HG02973 (cell line): Measurements from ENCODE around the gene RTN4.

Experiments used
- ATAC-seq: cut with Tn5 transposase; IDR thresholded peaks from one replicate; pipeline ENCODE4 v1.9.1; 2021; ENCODE audit warnings: moderate library complexity; ENCODE audit not compliant: unreplicated experiment

The RTN4 gene

GRCh38 chr2:54955358-54956110, 94.7 kb downstream of the RTN4 start:
- ATAC-seq = no peak

GRCh38 chr2:54954705-54955357, 95.4 kb downstream of the RTN4 start:
- ATAC-seq = no peak

GRCh38 chr2:54954158-54954557, 96.1 kb downstream of the RTN4 start:
- ATAC-seq = no peak

- ATAC-seq = no peak
These were observed 97.2 kb downstream of the RTN4 start for GRCh38 chr2:54952978-54953456.

DNA sequence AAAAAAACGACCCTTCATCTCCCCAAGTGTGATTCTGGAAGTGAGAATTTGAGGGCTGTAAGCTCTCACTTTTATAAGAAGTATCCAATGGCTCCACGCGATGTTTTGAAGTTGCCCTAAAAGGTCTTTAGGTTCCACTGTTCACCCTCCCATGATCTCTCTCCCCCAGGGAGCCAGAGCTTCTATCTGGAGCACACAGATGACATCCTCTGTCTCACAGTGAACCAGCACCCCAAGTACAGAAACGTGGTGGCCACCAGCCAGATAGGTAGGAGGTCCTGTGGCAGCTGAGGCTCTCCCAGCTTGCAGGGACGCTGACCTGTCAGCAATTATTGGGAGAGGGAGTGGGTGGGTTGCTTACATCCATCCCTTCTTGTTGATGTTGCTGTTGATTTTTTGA, 97.8 kb downstream of the RTN4 start:
- ATAC-seq = no peak

DNA sequence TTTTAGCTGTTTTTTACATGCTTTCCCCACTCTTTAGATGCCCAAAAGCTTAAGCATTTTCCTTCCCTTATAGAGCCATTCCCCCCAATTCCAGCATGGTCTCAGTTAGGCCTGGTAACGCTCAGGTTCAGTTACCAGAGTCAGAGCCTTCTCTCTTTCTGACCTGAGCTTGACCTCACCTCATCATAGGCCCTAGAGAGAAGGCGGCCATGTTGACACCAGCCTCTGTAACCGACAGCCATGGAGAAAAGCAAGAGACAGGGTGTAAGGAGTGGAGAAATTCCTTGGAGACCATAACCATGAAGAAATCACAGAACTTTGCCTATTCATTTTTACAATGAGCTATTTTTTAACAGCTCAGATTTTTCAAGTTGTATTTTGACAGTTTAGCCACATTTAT, 99.4 kb downstream of the RTN4 start:
- ATAC-seq = no peak

GRCh38 chr2:54949431-54949830, 100.8 kb downstream of the RTN4 start:
- no peak for ATAC-seq

DNA sequence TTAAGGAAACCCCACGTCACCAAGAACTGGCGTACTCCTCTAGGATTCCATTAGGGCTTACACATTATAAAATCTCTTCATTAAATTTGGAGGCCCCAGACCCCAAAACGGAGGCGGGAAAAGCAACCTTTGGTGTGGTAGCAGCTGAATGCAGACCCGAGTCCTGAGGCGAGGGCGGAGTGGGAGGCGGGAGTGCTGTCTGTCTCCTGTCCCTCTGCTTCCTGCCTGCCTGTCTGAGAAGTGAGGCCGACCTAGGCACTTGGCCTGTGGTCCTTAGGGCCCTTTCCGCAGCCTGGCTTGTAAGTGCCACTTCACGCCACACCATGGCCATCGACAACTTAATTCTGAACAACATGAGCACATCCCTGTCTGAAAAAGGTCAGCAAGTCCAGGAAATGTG, 102.1 kb downstream of the RTN4 start:
- no peak for ATAC-seq

DNA sequence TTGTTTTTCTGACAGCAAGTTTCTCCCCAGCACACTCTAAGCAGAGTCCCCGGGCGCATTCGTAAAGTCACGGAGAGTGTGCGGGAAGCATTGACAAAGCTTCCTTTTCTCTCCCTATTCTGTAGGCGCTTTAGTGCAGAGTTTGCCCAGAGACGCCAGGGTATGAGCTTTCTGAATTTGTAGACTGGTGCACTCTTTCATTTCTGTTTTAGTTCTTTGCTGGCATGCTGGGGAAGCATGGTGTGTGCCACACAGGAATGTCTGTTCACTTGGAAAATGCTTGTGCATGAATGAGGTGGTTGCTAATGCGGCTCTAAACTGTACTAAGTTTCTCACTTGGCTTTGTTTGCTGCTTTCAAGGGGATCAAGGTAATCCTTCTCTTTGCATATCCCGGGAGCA, 102.6 kb downstream of the RTN4 start:
- ATAC-seq = no peak

GRCh38 chr2:54947136-54947535, 103.1 kb downstream of the RTN4 start:
- ATAC-seq = no peak

GRCh38 chr2:54946220-54946805, 103.9 kb downstream of the RTN4 start:
- ATAC-seq = no peak

DNA sequence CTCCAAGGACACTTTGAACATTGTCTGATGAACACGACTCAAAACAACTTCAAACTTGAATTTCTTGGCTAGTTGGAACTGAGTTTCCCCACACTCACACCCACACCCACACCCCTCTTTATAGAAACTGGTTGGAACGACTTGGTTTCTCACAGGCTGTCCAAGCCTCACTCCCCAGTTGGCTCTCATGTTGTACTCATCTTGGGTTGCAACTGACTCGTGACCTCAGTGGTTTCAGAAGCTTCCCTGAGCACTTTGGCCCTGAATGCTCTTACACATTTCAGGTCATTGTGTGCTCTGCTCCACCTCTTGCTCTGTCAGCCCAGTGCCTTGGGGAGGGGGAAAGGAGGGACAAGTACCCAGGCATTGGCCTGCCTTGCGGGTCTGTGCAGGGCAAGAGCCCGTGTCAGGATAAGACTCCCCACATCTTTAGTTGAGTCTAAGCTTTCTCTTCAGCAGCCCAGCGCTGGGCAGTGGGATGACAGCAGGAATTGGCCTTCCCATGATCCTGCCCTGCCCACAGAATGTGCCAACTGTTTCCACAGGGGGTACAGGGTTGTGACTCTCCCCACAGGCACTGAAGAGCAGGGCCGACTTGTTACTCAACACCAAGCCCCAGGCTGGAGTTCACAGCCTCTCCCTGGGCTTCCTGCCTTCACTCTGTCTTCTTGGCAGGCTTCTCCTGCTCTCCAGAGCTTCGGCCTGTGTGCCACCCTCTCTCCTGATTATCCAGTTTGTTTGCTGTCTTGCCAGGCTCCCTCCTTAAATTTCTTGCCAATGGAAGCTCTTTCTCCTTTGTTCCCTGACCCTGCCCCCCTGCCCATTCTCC, 104.6 kb downstream of the RTN4 start:
- no peak for ATAC-seq

DNA sequence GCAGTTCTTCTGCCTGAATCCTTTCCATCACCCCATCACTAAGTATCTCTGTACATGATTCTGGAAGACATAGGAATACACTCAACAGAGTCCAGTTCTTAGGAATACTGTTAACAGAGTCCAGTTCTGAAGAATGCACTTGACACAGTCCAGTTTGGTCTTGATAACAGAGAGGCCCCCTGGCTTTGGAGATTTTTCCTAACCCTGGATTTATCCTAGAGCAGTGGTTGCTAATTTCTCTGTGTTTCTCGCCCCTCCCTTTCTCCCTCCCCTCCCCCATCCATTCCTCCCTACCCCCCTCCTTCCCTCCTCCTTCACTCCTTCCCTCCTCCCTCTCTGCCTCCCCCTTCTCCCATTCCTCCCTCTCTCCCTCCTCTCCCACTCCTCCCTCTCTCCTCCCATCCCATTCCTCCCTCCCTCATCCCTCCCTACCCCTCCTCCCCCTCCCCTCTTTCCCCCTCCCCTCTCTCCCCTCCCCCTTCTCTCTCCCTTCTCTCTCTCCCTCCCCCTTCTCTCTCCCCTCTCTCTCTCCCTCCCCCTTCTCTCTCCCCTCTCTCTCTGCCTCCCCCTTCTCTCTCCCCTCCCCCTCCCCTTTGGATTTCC, 105.4 kb downstream of the RTN4 start:
- no peak for ATAC-seq

- no peak for ATAC-seq
These were observed 107.9 kb downstream of the RTN4 start for GRCh38 chr2:54942373-54942772.

DNA sequence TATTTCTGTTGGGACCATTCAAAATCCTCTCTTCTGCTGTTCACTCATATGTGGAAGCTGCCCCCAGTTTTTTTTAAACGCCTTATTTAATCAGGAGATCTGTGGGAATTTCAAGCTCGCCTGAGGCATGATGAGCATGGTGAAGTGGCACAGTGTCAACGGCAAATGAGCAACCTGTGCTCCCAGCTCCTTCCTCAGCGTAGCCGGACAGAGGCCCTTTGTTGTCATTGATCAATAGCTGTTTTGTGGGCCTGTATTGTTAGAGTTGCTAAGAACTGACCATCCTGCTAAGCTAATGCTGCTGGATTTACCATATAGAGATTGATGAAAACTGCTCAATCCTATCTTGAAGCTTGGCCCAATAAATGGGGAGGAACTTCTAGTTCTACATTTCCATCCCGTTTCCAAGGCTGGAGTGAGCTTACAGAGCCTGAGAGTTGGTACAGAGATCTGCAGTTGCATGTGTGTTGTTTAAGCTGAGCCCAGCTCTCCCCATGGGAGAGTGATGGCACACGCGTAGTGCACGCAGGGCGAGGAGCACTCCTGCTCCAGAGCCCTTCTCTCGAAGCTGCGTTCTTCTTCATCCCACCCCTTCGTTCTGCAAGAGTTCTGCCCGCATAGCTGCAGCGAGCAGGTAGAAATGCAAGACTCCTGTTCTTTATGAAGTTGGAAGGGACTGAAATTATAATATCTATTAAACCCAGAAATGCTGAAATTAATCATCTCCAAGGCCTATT, 108.8 kb downstream of the RTN4 start:
- no peak for ATAC-seq

DNA sequence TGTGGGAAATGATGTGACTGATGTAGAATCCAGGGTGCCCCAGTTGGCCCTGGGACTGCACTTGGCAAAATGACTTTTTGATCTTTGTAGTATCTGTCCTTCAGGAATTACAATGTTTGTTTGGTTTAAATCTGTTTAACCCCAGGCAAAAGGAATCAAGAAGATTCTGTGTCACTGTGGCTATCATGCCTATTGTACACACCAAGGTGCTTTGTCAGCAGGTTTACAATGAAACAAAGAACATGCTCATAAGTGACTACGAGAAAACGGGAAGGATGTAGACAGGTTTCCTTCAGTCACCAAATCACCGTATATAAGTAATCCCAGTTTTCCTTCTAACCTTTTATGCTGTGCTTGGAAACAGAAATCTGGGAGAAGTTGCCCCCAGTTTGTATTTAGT, 109.5 kb downstream of the RTN4 start:
- no peak for ATAC-seq

GRCh38 chr2:54939446-54940118, 110.7 kb downstream of the RTN4 start:
- ATAC-seq = no peak

DNA sequence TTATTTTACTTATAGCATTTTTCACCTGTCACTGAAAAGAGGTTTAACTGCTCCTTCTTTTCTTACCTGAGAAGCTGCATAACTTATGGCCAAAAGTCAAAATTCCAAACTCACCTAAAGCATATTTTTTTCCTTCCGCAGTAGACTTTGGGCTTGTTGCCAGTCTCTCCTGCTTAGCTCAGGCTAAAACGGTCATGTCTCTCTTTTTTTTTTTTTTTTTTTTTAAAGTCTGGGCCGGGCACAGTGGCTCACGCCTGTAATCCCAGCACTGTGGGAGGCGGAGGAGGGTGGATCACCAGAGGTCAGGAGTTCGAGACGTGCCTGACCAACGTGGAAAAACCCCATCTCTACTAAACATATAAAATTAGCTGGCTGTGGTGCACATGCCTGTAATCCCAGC, 113.5 kb downstream of the RTN4 start:
- no peak for ATAC-seq

- ATAC-seq = no peak
These were observed 114.9 kb downstream of the RTN4 start for GRCh38 chr2:54935389-54935788.

DNA sequence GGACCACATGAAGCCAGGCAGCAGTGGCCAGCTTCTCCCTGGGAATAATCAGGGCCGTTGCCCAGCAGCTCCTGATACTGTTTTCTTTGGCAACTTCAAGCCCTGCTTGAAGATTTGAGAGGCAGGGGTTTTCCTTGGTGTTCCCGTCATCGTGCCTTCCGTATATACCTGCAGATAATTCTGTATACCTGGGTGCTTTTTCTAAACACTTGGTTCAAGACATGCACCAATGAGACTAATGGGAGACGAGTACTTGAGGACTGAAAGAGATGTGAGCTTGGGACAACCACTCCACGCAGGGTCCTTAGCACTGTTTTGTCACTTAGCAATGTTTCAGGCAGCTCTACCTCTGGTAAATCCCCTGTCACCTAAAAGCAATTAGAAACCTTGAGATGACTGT, 118.8 kb downstream of the RTN4 start:
- no peak for ATAC-seq
